HG02943 (cell line): ENCODE measurements around the gene ATF6B.
"Not testable (repeated sequence)": the region's sequence is repeated elsewhere in the genome, so short reads cannot be mapped to it uniquely, and the experiment has no call there.

ENCODE experiments used
- ATAC-seq: cut with Tn5 transposase; IDR thresholded peaks from one replicate; pipeline ENCODE4 v1.9.1; 2021; ENCODE audit warnings: mild to moderate bottlenecking, low read depth, moderate library complexity; ENCODE audit not compliant: unreplicated experiment

Gene ATF6B

DNA sequence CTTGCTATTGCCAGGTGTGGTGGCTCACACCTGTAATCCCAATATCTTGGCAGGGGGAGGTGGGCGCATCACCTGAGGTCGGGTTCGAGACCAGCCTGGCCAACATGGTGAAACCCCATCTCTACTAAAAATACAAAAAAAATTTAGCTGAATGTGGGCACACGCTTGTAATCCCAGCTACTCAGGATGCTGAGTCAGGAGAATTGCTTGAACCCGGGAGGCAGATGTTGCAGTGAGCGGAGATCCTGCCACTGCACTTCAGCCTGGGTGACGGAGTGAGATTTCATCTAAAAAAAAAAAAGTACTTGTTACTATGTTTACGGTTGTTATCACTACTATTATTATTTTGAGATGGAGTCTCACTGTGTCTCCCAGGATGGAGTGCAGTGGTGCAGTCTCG, 28.8 kb upstream of the ATF6B start:
- no peak for ATAC-seq

DNA sequence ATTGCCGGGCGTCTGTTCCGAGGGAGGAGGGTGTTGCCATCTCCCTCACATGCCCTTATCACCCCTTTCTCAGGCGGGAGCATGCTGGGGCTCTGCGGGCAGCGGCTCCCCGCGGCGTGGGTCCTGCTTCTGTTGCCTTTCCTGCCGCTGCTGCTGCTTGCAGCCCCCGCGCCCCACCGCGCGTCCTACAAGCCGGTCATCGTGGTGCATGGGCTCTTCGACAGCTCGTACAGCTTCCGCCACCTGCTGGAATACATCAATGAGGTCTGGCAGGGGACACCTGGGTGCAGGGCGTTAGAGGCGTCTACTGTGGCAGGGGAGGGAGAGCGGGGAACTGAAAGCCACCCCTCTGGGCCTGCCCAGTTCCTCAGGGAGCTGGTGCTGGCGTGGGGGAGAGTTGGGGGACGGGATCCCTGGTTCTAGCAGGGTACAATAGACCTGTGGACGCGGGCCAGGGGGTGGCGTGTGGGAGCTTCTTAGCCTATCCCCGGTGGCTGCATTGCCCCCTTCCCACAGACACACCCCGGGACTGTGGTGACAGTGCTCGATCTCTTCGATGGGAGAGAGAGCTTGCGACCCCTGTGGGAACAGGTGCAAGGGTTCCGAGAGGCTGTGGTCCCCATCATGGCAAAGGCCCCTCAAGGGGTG, 26.6 kb upstream of the ATF6B start:
- ATAC-seq = peak; percentile 55

DNA sequence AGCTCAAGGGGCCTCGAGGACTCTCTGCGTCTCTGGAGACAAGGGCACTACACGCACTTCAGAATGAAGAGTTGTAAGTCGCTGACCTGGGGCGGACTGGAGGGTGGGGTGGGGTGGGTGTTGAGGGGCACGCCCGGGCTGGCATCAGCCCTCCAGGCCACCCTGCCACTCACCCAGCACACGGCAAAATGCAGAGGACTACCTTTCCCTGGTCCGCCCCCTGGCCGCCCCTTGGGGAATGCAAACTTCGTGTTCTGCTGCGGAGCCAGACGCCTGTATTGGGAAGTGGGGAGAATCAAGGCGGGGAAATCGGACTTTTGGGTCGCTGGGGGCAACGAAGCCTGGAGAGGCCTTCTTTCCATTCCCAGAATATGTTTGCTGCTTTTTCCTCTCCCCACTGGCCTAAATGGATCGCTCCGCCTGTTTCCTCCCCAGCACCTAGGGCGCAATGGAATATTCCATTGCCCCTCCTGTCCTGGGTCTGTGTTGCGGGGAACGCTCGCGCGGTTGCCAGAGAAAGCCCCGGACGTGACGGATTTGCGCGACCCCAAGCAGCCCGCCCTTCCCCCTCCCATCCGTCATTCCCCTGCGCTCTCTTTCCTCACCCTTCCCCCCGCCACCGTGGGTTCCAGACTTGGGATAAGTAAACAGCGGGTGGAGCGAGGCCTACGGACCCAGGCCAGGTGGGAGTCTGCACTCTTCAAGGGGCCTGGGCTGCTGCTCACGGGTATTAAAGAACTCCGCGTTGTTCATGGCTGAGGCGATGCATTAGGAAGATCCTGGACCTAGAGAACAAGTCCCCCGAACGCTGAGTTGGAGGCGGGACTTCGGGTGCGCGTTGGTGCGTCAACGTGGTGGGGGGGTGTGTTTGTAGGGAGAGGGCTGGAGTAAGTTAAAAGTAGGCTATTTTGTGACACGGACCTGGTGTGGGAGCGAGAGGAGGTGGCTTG, 25.8 kb upstream of the ATF6B start, which contains the start of gene PPT2:
PPT2 (plus strand) TSS at position 578 of the 950 bp plus-strand sequence. CDS start 454 bp downstream, outside the sequence.
- ATAC-seq = peak; percentile 25

DNA sequence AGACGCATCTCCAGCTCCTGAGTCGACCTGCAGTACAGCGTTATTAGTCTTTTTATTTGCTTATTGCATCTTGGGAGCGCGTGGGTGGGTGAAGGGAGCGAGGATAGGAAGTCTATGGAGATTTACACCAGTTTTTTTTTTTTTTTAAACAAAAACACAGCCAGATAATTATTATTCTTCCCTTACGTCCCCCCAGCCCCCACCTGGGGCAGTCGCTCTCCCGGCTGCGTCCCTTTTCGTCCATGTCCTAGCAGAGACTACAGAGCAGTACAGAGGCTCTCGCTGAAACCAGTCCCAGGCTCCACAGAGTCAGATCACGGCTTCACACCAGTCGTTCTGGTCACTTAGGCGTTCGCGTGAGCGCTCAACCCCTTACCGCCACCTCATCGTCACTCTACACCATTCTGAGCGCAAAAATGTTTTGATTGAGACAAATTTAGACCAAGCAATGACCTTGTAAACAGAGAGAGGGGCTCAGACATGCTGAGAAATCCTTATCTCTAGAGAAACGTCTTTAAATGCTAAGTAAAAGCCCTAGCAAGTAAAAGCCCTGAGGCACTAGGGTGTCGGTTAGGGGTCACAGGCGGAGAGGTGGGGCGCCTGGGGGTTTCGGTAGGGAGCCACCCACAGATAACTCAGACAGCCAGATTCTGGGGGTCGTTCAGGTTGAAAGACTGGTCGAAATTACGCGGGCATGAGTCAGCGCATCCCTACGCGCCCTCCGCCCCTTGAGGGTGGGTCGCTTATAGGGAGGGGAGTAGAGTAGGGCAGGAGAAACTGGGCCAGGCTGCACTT, 24.9 kb upstream of the ATF6B start:
- ATAC-seq = no peak

DNA sequence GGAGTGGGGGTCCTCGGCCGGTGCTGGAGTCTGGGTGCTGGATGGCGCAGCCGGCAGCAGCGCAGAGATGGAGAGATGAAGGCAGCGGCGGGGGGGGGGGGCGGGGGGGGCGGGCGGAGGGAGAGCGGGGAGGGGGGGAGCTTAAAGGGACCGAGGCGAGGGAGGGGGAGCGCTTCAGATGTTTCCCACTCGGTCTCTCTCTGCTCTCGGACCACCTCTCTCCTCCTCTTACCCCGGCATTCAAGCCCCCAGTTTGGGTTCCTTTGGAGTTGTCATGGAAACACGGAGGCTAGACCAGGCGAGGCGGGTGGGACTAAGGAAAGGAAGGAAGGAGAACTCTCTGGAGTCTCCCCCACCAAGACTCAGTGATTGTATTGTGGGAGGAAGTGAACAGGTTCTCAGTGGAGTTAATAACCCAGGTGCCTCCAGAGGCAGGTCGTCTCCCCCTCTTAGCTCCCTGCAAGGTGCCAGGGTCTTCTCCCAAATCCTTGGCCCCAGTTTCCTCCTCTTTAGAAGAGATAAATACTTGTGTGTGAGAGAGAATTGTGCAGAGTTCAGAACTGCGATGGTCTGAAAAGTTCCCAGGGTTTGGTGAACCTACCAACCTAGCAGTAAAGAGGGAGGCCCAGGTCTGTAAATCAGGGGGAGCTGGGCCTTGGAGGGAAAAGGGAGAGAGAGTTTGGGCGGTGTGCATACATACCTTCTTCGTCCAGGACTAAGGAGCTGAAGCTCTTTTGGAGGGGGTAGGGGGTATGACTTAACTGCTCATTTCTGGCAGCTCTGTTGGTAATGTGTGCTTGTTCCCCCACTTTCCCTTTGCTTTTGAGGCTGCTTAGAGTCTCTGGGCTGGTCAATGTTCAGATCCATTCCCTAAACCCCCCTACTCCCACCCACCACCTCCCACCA, 24.1 kb upstream of the ATF6B start, which contains the start of gene PRRT1:
PRRT1 (minus strand) TSS at position 77 of the 906 bp plus-strand sequence. CDS start 112 bp downstream, outside the sequence.
- ATAC-seq = no peak

DNA sequence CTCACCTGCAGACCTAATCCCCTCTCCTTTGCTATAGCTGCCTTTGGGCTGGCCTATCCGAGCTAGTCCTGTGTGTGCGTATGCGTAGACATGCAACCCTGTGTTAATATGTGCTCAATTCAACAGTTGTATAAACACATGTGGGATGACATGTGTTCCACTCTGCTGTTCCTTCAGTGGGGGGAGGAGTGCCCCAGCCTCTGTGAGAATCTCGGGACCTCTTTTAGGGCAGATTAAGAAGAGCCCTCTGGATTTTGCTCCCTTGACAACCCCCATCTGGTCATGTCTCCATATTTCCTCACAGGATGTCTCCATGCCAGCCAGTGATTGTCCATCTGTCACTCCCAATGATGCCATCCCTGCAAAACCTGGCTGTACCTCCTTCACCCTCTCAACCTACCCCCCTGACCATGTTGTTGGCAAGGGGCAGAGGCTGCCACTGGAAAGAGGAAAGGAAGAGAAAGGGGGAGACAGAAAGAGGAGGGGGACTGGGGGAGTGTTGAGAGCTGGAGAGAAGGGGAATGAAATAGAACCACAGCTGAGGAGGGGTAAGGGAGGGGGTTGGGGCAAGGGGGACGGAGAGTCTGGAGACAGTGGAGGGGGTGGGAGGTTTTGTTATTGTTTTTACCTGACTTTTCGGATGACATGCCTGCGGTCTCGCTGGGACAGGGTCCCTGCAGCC, 23.3 kb upstream of the ATF6B start:
- ATAC-seq = no peak

DNA sequence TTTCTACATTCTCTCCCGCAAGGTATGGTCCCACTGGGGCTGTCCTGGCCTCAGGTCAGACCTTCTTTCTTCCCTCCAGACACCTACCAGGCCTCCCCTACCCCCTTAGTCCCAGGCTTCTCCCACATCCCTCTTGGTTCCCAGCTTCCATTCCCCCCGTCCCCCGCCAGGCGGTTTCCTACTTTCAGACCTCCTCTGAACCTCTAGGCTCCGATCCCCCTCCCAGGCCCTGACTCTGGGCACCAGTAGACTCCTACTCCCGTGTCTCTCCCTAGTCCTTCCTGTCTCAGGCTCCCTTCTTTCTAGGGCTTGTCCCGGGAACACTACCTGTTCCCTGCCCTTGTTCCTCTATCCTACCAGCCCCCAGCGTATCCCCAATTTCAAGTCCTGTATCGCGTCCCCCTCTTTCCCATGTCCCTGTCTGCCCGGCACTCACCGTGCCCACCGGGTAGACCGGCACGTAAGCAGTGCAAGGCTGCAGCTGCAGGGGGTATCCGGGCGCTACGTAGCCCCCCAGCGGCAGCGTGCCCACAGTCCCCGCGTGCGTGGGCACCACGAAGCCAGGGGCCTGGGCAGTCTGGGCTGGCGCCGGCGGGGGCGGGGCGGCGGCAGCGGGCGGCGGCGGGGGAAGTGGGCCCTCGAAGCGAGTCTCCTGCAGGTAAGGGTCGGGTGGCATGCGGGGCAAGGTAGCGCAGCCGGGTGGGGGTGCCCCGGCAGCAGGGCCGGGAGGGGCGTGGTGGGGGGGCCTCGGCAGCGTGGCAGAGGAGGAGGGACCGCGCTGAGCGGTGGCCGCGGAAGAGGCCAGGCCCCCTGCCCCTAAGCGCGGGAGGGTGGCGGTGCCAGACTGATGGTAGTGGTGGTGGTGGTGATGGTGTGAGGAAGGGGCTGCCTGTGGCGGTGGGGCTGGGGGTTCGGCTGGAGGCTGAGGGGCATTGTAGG, 22.2 kb upstream of the ATF6B start:
- no peak for ATAC-seq

DNA sequence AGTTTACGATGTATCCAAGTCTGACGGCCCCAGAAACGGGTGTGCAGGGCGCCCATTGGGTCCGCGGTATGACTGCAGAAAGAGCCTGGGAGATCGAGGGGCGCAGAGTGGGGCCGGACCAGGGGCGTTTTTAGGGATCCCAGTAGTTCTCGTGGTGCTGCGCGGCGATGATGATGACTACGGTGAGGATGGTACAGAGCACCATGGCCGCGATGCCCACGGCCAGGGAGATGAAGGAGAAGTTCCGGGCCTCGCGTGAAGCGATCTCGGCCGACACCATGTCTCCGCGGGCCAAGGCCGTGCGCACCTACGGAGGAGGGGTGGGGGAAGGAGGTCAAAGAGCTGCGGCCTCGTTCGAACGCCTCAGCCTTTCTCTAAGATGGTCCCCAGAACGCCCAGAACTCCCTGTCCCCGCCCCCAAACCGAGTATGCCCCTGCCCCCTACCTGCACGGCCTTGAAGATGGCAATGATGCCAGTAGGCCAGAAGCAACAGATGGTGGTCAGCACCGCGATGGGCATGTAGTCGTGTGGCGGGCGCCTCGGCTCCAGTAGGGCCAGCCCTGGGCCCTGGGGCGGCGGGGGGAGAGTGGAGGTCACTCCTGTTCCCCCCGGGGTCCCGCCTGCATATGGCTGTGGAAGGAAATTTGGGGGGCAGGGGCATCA, 21.2 kb upstream of the ATF6B start:
- ATAC-seq = no peak

DNA sequence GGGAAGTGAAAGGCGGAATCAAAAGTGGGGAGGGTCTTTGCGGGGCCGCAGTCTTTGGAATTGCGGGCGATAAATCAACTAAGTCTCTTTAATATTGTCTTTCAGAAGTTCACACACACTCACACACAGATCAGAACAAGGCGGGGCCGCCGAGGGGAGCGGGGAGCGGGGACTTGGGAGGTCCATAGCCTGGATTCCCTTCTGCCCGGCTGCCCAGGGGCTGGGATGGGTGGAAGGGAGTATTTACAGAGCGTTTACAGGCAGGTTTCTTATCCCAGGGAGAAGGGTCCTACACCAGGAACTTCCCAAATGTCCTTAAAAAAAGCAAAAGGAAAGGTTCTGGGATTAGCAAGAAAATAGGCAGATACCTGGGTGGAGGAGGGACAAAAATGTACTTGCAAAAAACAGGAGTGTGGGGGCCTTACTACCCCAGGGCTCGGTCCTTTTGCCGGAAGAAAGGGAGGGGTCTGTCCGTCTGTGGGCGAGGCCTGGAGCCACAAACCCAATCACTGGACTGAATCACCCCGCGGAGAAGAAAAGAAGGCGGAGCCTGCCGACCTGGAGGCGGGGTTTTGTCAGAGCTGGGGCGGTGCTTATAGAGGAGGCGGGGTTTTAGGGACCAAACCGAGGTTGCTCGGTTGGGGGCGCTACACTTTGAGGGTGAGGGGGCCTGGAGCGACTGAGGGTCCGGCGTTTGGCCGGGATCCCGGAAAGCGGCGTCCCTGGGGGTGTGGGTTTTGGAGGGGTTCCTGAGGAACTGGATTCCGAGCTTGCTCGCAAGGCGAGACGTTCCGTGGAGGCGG, 20.4 kb upstream of the ATF6B start:
- no peak for ATAC-seq

DNA sequence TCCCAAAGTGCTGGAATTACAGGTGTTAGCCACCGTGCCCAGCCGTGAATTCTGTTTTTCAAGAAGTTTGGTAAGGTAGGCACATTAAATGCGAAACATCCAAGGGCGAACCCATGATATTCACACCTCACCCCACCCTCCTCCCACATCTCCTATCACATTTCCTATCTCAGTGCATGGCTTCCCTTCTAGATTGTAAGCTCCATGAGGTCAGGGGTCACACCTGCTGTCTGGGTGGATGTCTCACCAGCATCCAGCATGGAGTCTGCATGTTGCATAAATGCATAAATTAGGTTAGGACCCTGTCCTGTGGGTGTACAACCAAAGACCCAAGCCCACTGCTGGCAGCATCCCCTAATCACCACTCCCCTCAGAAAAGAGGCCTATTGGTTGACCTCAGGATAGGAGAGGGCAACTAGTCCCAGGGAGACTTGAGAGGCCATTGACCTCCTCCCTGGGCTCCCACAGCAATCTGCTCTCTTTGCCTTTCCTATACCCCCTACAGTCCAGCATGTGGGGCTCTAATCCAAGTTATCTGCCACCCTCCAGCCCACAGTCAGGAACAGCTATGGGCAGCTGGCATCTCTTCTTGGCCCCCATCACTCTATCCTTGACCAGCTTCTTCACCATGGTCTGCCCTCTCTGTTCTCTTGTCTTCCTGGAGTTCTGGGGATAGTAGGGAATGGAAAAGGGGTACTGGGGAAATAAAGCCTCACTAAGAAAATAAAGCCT, 19.5 kb upstream of the ATF6B start:
- ATAC-seq = no peak

DNA sequence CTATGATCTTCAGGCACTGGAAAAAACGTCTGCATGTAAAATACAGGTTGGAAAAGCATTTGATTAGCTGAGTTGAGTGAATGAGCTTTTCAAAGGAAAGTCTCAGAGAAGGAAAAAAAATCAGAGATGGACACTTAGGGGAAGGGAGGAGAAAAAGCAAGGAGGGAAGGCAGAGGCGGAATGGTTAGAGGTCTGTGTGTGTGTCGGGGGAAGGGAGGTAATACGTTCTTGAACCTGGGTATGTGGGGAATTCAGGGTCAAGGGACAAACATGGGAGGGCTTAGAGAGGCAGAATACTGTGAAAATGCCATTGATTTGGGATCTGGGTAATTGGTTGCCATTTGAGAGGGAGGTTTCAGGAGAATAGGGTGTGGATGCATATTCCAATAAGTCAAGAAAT, 18.6 kb upstream of the ATF6B start:
- no peak for ATAC-seq

DNA sequence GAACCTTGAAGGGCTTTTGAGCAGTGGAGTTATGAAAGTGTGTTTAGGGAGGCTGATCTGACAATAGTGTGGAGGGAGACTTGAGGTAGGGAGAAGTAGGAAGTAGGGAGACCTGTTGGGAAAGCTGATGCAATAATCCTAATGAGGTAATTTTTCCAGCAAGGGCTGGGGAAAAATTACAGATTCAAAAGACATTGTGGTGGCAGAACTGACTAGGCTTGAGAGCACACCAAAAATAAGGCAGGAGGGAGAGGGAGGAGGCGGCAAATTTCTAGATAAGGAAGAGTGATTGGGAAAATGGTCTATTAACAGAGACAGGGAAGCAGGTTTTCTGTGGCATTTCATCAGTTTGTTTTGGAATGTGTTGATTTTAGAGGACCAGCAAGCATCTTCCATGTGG, 18.2 kb upstream of the ATF6B start:
- no peak for ATAC-seq

DNA sequence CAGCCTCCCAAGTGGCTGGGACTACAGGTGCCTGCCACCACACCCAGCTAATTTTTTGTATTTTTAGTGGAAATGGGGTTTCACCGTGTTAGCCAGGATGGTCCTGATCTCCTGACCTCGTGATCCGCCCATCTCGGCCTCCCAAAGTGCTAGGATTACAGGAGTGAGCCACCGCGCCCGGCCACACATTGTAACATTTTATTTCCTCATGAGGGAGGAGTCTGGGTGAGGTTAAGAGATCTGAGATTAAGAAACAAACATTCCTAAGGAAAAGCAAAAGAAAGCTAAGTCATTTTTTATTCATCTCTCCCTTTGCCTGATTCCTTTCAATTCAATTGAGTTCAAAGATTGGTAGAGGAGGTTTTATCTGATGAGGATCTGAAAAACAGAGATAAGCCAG, 16.2 kb upstream of the ATF6B start:
- ATAC-seq = not testable (repeated sequence)

DNA sequence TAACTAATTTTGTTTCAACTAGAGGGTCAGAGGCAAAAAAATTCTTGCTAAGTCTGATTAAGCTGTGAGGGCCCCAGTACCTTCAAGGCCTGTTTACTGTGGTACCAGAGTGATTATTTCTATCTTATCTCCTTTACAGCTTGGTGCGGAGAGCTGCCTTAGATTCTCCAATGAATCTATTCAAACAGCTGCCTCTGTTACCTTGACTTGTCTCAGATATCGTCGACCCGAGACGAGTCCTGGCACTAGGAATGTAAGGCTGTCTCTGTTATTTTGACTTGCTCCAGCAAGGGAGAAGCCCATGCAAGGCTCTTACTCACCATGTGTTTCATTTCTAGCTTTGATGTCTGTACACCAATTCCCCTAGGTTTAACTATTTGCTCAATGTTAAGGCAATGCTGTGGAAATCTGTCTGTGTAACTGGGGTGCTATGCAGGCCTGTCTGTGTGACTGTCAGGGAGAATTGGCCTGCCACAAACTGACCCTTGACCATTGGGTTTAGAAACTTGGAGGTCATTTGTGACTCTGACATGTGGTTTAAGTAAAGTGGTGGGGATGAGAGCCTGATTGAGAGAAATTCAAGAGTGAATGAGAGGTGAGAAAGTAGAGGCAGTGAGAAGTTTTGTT, 12.5 kb upstream of the ATF6B start:
- ATAC-seq = no peak

DNA sequence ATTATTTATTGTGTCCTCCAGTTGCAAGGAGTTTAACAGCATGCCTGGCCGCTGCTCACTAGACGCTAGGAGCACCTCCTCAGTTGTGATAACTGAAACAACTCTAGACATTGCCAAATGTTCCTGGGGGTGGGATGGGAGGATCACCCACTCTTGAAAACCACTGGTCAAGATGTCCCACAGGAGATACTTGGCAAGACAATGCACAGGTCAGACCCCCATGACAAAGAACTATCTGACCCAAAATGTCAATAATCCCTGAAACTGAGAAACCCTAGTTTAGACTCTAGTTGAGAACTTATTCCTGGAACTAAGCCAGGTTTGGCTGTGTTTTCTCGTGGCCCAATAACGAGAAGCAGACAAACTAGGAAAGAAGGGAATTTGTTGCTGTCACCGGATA, 11.5 kb upstream of the ATF6B start:
- no peak for ATAC-seq

DNA sequence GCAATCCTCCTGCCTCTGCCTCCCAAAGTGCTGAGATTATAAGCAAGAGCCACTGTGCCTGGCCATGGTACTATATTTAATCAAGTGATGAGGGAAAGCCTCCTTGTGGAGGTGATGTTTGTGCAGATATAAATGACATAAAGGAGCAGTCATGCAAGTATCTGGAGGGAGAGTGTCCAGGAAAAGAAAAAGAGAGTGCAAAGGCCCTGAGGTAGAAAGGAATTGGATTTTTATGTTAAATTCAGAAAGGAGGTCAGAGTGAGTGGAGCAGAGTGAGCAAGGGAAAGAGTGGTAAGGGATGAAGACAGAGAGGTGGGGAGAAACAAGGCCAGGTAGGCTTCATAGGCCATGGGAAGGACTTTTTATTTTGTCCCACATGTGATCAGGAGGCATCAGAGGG, 9.4 kb upstream of the ATF6B start:
- ATAC-seq = no peak
